GM18526 (cell line): ENCODE data around the gene PRKAA2.

Experiments used
- POLR2A ChIP-seq: IDR thresholded peaks from 3 replicates; pipeline ENCODE4 v1.6.1; 2011; ENCODE audit not compliant: insufficient read length; ENCODE audit errors: extremely low read depth

Gene PRKAA2

DNA sequence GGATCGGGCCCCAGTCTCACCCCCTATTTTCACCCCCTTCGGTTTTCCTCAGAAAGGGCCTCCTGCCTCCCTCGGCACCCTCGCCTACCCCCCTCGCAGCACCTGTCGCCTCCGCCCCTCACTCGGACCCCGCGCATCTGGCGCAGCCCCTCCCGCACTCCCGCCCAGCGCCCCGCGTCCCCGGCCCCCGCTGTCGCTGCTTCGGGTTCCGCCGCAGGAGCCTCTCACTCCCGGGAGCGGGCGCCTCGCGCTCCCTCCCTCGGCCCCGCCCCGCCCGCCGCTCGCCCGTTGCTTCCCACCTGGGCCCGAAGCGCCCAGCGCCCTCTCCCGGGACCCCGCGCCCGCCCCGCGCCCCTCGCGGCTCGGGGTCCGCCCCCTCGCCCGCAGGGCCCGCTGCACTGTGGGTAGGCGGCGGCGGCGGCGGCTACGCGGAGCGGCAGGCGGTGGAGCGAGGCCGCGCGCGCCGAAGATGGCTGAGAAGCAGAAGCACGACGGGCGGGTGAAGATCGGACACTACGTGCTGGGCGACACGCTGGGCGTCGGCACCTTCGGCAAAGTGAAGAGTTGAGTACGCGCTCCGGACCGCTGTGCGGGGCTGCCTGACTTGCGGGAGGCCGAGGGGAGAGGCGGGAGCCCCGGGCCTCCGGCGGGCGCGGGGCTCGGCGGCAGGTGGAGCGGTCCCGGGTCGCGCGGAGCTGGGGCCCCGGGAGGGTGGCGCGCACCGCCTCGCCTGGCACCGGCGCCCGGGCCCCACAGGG lies at the start of gene PRKAA2:
Gene PRKAA2 (plus strand): TSS at position 396 of the 758 bp plus-strand sequence. CDS start 74 bp downstream, at position 470.
- no peak for TF ChIP-seq POLR2A

DNA sequence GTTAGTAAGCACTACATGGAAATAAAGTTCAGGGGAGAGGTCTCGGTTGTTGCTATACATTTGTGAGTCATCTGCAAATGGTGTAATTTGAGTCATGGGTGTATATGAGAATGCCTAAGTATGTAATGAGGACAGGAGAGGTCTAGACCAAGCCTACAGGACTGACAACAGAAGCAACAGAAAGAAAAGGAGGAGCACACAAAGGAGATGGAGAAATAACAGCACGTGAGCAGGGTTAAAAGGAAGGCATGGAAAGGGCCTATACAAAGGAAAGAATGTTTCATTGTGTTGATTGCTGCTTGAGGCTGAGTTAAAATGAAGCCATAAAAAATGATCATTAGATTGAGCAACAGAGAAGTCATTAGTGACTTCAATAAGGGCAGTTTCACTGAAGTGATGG lies 28.0 kb upstream of the PRKAA2 start:
- TF ChIP-seq POLR2A = no peak

DNA sequence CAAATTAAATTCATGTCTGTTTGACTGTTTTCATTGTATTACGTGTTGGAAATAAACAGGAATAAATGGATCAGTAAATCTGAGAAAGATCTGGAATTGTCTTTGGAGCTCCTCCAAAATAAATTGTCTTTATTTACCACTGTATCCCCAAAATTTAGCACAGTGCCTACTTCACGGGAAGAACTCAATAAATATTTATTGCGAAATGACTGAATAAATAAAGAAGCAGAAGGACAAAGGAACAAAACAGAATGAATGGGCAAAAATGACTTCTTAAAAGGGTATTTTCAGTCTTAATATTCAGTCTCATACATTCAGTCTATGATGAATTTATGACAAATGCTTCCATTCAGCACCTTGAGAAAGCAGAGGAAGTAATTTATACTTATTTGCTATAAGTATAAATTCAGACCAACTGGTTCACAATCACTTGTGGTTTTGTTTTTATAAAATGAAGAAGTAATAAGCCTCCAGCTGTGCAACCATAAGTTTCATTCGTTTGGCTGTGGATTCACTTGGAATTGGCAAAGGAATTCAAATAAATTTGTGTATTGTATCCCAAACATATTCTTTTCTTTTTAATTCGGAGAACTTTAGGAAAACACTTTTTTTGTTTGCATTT lies 19.2 kb upstream of the PRKAA2 start:
- TF ChIP-seq POLR2A = no peak

DNA sequence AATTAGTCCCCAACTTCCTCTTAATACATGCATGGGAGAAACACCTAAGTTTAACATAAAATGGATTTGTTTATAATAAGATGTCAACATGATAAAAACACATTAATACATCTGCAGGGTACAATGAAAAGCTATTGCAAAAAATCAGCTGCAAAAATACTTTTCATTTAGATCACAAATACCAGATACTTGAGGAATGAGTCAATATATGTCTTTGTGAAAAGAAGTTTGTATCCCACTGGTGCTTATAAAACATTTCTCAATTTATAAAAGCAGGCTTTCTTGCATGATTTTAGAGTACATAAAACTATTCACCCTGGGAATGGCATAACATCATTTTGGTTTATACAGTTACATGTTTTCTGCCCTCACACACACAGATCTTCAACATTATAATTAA lies 18.6 kb upstream of the PRKAA2 start:
- TF ChIP-seq POLR2A = no peak

DNA sequence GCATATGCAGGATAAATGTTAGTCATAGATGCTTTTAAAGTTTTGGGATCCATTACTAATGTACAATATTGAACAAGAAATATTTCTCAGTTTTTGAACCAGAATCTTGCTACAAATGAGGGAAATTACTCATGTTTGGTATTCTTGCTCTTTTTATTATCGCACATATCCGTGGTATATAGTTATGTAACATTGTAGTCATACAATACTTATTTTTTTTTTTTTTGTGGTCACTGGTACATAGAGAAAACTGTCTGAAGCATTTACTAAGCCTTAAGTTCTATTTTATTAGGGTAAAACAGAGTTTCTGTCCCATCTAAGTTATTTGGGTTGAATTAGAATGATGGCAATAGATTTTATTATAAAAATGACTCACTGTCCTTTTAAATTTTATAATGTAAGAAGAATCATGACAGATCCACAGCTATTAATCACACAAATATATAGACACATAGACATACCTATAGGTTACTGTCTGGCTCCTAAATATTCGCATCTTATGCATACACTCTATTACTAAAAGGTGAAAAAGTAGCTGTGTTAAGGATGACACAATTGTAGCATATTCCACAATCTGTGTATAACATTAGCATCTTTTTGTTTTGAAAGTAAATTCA lies 18.0 kb upstream of the PRKAA2 start:
- no peak for TF ChIP-seq POLR2A

DNA sequence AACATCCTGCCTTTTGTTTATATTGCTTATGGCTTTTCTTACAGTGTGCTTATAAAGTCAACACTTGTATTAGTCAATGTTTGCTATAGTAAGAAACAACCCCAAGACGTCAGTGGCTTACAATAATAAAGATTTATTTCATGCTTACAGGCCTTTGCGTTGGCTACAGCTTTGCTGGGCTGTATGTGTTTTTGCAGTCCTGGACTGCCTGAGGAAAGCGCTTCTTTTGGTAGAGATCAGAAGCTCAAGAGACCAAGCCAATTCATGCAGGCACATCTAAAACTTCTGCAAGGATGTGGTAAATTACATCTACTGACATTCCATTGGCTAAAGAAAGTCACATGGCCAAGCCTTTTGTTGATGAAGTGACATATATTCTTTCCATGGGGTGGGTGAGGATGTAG lies 17.5 kb upstream of the PRKAA2 start:
- TF ChIP-seq POLR2A = no peak

DNA sequence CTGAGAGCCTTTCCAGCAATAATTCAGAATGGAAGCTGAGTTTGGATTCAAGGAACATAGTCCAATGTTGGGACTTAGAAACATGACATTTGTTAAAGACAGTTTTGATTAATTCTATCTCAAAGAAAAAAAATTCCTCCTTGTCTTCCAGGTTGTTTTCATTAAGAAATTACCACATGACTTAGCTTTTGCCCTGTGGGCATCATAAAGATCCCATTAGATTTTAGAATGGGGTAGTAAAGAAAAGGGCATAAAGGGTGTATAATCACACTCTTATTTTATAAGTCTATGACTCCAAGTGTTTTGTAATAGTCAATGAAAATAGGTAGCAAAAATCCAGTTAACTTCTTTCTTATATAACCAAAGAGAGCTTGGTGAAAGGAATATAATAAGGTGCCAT lies 14.3 kb upstream of the PRKAA2 start:
- no peak for TF ChIP-seq POLR2A

DNA sequence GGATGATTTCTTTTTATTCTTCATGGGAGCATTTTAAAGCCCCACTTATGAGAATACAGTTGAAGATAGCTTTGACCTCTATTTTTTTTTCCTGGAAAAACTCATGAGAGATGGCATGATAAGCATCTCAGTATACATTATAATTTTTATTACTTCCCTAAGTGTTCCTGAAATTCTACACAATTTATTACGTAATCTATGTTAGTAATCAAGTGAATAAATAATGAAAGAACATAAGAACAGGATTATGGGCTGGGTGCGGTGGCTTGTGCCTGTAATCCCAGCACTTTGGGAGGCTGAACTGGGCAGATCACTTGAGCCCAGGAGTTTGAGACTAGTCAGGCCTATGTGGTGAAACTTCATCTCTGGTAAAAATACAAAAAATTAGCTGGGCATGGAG lies 13.2 kb upstream of the PRKAA2 start:
- TF ChIP-seq POLR2A = no peak

DNA sequence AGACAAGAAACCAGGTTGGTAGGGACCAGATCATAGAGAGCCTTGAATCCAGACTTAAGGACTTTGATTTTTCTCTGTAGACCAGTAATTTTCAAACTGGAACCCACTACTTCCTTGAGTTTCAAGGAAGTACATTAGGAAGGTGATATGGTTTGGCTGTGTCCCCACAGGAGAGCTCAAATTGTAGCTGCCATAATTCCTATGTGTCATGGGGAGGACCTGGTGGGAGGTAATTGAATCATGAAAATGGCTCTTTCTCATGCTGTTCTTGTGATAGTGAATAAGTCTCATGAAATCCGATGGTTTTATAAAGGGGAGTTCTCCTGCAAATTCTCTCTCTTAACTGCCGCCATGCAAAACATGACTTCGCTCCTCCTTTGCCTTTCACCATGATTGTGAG lies 10.1 kb upstream of the PRKAA2 start:
- no peak for TF ChIP-seq POLR2A

DNA sequence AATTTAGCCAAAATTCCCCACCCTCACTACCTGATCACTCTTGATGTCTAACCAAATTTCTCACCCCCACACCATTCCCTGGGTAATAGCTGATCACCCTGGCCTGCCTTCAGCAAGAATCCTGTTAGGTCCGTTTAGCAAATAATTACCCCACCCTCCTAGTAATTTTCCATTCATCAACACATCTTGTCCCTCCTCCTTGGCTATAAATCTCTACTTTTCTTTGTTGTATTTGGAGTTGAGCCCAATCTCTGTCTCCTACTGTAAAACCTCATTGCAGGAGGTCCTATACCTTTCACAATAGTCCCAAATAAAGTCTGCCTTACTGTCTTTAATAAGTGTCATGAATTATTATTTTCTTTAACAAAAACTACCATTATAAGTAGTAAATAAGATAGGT lies 6.9 kb upstream of the PRKAA2 start:
- no peak for TF ChIP-seq POLR2A

DNA sequence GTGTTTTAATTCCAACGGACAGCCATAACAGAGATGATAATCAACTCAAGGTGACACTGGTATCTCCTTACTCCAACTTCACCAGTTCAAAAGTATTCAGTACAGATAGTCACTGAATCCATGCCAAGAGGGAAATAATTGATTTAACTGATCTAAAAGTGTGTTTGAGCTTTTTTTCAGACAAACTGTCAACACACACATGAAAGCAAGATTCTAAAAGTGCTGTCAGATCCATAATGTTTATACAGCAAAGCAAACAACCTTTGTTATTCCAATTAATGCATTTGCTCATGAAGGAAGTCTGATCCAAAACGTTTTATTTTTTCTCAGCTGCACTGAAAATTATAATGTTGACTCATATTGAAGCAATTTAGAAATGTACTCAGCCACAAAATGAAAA lies 5.9 kb upstream of the PRKAA2 start:
- no peak for TF ChIP-seq POLR2A

DNA sequence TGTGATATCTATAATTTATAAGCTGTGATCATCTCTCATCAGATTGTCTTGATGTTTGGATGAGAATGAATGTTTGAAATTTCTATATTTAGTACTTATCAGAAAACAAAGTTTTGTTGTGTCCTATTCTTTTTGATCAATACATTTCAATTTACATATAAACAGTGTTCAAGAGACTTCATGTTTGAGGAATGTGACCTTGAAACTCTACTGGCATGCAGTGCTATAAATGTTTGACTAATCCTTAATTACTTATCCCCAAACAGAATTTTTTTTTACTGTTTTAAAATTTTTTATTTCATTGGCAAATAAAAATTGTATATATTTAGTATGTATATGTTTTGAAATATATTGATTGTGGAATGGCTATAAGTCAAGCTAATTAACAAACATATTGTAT lies 1.5 kb upstream of the PRKAA2 start:
- TF ChIP-seq POLR2A = no peak

DNA sequence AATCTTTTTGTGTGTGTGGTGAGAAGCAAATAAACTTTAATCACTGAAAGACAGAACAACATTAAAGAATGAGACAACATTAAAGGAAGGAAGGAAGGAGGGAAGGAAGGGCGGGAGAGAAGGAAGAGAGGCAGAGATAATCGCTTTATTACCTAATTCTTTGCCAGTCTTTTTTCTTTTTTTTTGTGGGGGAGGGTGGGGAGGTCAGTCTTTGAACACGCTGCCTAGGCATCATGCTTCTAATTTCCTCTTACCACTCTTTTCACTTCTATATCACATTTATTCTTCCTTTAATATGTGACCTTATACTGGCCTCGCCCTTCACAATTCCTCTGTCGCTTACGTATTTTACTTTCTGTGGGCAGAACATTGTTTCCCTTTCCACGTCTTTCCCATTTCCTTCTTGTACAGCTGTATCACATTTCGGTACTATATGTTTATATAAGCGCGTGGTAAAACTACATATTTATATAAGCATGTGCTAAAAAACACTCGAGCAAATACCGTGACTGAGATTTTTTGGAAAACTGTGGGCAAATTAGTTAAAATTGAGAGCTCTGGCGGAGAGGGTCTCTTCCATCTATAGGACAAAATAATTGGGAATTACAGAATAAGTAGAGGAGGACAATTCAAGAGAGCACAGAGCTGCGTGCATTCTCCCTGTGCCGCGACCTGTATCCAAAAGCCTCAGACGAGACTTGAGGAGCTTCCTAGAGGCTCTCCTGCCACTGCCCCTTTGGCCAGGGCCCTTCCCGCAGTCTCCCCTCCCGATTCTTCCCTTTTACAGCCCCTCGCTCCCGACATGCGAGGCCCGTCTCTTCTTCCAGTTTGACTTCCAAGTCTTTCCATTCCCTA lies 823 bp upstream of the PRKAA2 start:
- TF ChIP-seq POLR2A = no peak

DNA sequence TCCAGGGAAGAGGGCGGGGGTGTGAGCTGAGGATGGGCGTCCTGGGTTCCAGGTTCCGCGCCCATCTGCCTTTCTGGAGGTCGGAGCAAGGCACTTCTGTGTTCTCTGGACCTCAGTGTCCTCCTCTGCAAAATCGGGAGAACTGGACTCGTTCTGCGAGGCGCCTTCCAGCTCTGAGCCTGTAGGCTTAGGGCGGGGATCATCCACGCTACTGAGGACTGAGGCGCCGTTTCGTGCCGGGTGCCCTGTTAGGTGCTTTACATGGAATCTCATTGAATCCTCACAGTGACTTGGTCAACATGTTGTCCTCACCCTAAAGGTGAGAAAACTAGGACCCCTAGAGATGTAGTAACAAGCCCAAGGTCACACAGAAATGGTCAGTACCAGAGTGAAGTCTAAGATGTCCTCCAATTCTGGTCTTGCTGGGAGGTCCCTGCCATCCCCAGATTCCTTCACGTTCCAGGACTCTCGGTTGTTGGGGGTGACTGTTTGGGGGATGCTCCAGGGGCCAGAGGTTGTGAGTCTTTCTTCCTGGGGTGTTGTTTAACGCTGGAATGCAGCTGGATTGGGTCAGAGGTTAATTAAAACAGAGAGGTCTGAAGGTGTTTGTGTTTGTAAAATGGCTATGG lies 677 bp downstream of the PRKAA2 start:
- TF ChIP-seq POLR2A = no peak

DNA sequence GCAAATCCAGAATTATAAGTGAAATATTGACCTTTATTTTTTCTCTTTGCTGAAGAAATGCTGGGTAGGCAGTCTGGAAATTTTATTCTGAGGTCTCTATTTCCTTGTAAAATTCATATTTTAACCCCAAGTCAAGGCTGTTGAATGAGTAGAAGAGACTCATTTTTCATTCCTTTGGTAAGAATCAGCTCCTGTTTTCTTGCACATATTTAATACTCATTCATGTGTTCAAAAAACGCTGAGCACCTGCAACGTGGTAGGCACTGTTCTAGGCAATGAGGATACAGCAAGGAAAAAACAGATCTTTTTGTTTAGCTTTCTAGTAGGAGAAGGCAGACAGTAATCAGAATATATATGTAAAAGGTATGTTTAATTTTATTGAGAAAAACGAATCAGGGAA lies 1.5 kb downstream of the PRKAA2 start:
- TF ChIP-seq POLR2A = no peak
